GM21528 (cell line): ENCODE data around the gene KRT74.

Experiments used
- ATAC-seq: cut with Tn5 transposase; IDR thresholded peaks from one replicate; pipeline ENCODE4 v1.9.1; 2021; ENCODE audit warnings: mild to moderate bottlenecking, moderate library complexity; ENCODE audit not compliant: unreplicated experiment, low FRiP score

Gene KRT74

DNA sequence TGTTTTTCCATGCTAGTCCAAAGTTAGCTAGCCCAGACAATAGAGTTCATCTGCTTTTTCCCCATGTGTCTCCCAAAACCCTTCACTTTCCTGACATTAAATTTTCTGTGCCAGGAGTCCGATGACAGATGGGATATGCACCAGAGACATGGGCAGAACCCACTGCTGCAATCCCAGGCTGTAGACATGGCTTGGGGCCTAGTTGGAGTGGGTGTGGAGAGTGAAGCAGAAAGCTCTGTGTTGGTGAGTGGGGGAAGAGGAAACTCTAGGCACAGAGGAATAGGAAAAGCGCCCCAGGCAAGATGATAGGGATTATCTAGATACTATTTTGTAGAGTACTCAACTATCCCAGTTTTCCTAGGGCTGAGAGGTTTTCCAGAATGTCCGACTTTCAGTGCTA lies 4.8 kb upstream of the KRT74 start:
- no peak for ATAC-seq

DNA sequence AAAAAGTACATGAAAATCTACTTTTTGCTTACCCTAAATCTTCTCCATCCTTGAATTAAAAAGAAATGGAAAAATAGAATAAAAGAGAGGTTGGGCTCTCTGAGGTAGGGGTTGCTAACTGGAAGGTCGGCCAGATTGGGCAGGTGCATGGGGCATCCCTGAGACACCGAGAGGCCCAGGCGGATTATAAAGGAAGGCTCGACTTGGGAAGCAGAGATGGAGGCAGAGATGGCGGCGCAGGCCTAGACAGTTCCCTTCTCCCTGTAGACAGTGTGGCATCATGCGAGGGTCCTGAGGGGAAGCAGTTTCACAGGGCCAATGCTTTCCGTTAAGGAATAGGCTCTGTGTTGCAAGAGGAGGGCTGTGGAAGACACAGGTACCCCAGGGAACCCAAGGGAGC lies 3.7 kb upstream of the KRT74 start:
- ATAC-seq: no peak

DNA sequence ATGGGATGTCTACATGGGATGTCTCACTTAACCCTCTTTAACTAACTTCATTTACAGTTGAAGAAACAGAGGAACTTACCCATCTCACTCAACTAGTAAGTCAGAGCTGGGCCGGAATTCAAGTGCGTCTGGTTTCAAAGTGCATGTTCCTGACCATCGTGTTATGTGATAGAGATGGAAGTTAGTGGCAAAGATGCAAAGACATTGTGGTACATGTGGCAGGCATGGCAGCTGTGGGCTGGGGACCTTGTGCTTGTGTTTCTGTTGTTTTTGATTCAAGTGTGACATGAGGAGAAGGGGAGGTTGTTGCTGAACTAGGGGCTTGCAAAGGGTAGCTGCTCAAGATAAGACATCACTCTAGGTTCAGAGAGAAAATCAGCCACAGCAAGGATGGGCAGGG lies 2.3 kb upstream of the KRT74 start:
- ATAC-seq: no peak

GRCh38 chr12:52575256-52575655 lies 1.6 kb upstream of the KRT74 start:
- ATAC-seq: no peak

GRCh38 chr12:52573306-52573705 lies 337 bp downstream of the KRT74 start:
- no peak for ATAC-seq

DNA sequence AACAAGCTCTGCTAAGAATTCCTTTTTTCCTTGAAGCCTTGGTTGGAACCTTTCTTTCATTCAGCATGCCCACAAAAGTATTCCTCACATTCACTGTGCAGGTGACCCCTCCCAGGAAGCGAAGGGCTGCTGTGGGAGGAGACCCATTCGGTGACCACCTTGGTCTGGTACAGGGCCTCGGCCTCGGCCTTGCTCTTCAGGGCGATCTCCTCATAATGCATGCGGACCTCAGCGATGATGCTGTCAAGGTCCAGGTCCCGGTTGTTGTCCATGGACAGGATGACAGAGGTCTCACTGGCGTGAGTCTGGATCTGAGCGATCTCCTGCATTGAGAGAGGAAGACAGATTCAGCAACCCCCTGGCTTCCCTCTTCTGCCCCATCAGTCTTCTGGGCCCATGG lies 3.1 kb downstream of the KRT74 start:
- no peak for ATAC-seq

- ATAC-seq: no peak
Measured at GRCh38 chr12:52568111-52568510, 5.5 kb downstream of the KRT74 start.

DNA sequence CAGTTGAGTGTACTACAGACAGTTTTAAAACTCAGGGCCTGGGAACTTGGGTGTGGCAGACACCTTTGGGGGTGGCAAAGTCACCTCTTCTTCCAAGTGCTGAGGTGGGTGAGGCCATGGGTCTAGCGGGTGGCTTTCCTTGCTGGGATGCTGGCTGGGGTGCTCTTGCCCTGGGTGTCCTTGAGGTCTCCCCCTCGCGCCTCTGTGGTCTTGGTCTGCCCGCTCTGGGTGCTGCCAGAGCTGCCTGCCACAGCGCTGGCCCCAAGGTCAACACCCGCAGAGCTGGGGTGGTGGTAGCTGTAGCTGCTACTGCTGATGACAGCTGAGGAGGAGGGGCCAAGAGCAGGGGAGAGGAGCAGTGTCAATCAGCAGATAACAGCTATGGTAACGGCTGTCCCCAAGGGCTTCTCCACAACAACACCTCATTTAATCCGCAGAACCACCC lies 6.8 kb downstream of the KRT74 start:
- no peak for ATAC-seq

- ATAC-seq: no peak
Measured at GRCh38 chr12:52564582-52564981, 9.1 kb downstream of the KRT74 start.

GRCh38 chr12:52561880-52562449 lies 11.7 kb downstream of the KRT74 start:
- ATAC-seq: no peak

DNA sequence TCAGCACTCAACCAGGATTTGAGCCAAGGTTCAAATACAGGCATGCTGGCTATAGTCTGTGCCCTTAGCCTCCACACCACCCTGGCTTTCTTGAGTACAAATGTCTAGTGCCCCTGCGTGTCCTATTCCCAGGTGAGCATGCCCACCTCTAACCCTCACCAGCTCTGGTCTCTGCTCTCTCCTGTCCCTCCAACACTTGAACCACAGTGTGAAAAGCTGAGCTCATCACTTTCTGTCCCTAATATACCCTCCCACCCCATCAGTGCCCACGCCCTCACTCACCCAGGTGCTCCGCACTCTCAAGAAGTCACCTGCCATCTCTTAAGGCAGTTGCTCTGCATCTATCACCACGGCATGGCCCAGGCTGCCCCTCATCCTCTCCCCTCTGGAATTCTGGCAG lies 13.7 kb downstream of the KRT74 start:
- ATAC-seq: no peak

GRCh38 chr12:52558781-52559445 lies 14.7 kb downstream of the KRT74 start:
- ATAC-seq: no peak

DNA sequence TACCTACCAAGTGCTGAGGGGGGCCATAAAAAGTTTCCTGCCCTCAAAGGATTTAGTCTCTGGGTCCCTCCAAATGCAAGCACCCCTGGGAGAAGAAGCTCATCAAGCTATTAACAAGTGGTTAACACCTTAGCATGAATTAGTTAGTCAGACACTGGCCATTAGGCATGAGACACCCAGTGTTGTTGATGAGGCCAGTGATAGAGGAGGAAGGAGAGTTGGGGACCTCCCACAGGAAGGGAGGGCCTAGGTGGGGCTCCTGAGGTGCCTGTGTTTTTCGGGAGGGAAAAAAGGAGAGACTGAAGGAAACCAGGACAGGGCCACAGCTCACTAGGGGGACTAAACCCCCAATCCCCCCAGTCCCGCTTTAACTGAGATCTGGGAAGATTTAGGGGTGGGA lies 16.2 kb downstream of the KRT74 start:
- ATAC-seq: no peak

GRCh38 chr12:52555577-52555976 lies 18.1 kb downstream of the KRT74 start:
- no peak for ATAC-seq

- ATAC-seq: no peak
Measured at GRCh38 chr12:52552681-52553195, 20.9 kb downstream of the KRT74 start, which contains the start of gene KRT71. Gene KRT71 (minus strand): TSS chr12:52553145. CDS start chr12:52553077, 68 bp downstream.

- ATAC-seq: no peak
Measured at GRCh38 chr12:52552055-52552454, 21.6 kb downstream of the KRT74 start.

- ATAC-seq: no peak
Measured at GRCh38 chr12:52551216-52551865, 22.3 kb downstream of the KRT74 start.

DNA sequence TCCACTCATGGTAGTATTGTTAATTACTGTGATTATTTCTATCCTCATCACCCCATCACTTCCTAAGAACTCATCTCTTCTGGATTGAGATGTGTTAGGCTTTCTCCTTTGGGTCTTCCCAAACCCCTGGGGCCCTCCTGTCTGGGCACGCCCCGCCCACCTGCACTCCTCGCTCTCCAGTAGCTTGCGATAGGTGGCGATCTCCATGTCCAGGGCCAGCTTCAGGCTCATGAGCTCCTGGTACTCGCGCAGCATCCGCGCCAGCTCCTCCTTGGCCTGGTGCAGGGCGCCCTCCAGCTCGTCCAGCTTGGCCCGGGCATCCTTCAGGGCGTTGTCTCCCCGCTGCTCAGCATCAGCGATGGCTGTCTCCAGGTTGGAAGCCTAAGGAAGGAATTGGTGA lies 27.5 kb downstream of the KRT74 start:
- no peak for ATAC-seq

DNA sequence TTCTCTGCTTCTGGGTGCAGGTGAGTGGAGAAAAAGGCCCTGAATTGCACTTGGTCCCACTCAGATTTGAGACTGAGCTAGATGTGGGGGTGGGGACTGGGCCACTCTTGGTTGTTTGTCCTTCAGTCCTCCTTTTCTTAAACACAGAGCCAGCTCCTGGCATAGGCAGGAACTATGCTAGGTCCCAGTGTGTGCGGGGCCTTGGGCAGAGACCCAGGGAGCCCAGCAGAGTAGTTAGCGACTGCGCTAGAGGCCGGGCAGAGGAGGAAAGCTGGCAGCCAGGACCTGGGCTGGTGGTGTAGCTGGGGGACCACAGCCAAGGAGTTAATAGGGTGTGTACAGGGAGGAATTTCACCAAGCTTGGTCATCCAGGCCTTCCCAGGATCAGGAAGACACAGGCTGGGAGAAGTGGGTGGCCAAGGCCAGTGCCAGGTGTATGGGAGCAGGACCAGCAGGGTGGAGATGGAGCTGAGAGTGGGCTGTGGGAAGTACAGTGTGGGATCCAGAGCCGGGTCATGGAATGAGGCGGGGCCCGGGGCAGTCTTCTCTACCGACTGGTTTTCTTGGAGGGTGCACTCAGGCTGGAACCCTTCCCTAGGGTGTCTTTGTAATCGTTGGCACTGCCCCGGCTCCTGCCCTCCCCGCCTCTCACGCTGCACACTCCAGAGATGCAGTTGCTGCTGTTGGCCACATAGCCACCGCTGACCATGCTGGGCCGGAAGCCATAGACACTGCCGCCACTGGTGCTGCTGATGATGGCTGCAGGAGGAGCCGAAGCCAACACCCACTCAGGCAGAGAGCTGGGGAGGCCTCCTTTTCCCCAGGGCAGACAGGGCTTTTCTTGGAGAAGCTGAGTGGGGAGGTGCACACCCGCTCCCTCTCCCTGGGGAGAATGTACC lies 29.4 kb downstream of the KRT74 start:
- no peak for ATAC-seq

DNA sequence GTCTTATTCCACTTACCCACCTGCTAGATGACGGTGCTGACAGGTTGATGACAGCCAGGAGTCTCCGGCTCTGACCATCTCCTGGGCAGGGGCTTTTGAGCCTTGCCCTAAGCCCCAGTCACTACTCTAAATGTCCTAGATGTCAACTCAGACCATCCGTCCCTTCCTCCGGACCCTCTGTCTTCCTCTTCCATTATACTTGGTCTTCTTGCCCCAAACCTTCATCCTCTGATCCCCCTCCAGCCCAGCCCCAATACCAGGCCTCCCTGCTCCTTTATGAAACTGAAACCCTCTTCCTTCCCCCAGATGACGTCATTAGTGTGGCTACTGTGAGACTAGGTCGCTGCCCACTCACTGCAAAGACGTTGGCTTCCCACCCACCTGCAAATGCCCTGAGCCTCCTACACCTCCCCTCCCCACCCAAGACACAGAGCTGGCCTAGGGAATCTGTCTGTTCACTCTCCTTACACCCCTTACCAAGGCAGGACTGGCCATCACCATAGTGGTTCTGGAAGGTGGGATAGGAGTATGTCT lies 30.8 kb downstream of the KRT74 start:
- no peak for ATAC-seq
